OCI-LY3 (cell line): ENCODE data around the gene MRPS31.

ENCODE experiments used
- EZH2phosphoT487 ChIP-seq: fragments of 200-600 bp; shearing (Covaris generic); IDR thresholded peaks from 2 replicates; pipeline ENCODE4 v1.6.1; 2018; ENCODE audit warnings: antibody characterized with exemption, mixed run types, low read depth
- TF ChIP-seq, protein P1 (sequence below): fragments of 200-600, 300-600 bp; sonication (generic); IDR thresholded peaks from 2 replicates; pipeline ENCODE4 v1.5.1; 2014; ENCODE audit warnings: antibody characterized with exemption, low read length, low read depth

DNA sequence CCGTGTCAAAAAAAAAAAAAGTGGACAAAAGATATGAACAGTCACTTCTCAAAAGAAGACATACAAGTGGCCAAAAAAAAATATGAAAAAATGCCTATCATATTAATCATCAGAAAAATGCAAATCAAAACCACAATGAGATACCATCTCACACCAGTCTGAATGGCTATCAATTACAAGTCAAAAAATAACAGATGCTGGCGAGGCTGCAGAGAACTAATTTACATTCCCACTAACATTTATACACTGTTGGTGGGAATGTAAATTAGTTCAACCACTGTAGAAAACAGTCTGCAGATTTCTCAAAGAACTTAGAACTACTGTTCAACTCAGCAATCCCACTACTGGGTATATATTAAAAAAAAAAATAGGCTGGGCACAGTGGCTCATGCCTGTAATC, 78.0 kb downstream of the MRPS31 start:
- TF ChIP-seq, protein P1, sequence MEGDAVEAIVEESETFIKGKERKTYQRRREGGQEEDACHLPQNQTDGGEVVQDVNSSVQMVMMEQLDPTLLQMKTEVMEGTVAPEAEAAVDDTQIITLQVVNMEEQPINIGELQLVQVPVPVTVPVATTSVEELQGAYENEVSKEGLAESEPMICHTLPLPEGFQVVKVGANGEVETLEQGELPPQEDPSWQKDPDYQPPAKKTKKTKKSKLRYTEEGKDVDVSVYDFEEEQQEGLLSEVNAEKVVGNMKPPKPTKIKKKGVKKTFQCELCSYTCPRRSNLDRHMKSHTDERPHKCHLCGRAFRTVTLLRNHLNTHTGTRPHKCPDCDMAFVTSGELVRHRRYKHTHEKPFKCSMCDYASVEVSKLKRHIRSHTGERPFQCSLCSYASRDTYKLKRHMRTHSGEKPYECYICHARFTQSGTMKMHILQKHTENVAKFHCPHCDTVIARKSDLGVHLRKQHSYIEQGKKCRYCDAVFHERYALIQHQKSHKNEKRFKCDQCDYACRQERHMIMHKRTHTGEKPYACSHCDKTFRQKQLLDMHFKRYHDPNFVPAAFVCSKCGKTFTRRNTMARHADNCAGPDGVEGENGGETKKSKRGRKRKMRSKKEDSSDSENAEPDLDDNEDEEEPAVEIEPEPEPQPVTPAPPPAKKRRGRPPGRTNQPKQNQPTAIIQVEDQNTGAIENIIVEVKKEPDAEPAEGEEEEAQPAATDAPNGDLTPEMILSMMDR: no peak
- TF ChIP-seq EZH2phosphoT487: no peak
